GM19240 (cell line): Measurements from ENCODE around the gene ENTPD6.

Source experiments
- DNase-seq: peaks from one replicate; pipeline ENCODE4 v3.0.0; 2011; ENCODE audit warnings: low spot score; ENCODE audit not compliant: insufficient read length

ENTPD6 gene

DNA sequence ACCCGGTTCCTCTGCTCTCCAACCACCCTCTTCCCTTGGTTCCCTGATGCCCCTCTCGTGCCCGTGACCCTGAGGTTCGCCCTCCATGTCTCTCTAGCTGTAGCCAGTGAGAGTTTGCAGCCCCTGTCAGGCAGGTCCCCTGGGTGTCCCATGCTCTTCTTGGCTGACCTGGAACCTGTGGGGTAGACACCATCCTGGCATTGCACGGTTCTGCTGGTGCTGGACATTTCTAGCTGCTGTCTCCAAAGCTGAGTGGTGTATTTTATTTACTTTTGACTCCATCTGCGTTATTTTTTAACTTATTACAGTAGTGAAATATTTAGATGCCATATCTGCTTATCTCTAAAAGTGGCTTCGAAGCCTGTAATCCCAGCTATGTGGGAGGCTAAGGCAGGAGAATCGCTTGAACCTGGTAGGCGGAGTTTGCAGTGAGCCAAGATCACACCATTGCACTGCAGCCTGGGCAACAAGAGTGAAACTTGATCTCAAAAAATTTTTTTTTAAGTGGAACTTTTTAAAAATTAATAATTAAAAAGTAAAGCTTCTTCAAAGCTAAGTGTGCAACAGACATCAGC is 12.5 kb downstream of the ENTPD6 start:
- no peak for DNase-seq

DNA sequence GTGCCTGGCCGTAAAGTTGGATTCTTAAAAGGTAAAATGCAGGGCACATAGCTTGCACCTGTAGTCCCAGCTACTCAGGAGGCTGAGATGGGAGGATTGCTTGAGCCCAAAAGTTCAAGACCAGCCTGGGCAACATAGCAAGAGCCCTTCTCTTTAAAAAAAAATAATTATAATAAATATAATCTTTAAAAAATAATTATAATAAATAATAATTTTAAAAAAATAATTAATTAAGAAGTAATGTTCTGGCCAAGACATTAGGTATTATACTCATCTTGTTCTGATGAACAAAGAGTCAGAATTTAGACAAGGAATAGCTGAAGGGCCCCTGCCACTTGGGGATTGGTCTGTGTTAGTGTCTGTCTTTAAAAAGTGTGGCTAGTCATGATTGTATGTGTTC is 13.9 kb downstream of the ENTPD6 start:
- DNase-seq: no peak

DNA sequence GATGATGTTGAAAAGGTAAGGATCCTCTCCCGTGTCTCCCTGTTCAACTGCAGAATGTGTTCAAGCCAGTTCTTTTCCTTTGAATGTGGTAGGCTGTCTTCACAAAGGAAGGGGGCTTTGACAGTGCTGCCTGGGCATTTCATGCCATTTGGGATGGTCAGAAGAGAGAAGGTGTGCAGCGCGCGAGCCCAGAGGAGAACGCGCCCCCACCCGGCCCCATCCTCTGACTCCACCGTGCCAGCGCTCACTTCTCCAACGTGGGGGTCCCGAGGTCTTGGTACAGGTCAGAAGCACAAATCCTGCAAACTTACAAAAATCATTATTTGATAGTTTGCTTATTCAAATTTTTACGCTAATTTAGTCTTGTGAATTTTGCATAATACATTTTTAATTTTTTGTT is 14.4 kb downstream of the ENTPD6 start:
- DNase-seq: no peak

DNA sequence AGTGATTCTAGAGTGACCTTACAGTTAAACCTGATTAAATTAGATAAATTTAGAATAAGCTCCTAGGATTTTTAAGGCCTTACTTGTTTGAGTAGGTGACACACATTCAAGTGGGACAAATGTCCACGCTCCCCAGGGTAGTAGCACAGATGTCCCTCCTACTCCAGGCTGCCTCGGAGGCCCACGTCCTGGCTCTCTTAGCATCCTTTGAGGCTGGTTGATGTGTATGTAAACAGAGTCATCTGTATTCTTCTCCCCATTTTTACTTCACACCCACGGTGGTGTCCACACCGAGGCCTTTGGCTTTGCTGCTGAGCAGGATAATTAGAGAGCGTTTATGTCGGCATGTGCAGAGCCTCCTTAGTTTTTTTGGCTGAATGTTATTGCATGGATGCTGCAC is 15.8 kb downstream of the ENTPD6 start:
- no peak for DNase-seq

DNA sequence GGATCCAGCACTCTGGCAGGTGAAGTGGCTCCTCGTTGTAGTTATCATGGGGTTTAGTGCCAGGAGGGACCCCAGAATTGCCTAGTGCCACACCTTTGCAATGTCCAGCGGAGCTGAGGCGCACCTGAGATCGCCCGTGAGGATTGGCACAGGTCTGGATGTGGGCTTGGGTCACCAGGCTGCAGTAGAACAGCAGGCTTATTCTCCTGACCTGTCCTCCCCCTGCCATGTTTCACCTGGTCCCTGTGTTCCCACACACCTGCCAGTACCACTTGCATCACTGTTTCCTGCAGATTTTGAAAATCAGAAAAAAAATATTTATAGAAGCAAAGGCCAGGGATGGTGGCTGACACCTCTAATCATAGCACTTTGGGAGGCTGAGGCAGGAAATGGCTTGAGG is 16.7 kb downstream of the ENTPD6 start:
- DNase-seq: no peak

DNA sequence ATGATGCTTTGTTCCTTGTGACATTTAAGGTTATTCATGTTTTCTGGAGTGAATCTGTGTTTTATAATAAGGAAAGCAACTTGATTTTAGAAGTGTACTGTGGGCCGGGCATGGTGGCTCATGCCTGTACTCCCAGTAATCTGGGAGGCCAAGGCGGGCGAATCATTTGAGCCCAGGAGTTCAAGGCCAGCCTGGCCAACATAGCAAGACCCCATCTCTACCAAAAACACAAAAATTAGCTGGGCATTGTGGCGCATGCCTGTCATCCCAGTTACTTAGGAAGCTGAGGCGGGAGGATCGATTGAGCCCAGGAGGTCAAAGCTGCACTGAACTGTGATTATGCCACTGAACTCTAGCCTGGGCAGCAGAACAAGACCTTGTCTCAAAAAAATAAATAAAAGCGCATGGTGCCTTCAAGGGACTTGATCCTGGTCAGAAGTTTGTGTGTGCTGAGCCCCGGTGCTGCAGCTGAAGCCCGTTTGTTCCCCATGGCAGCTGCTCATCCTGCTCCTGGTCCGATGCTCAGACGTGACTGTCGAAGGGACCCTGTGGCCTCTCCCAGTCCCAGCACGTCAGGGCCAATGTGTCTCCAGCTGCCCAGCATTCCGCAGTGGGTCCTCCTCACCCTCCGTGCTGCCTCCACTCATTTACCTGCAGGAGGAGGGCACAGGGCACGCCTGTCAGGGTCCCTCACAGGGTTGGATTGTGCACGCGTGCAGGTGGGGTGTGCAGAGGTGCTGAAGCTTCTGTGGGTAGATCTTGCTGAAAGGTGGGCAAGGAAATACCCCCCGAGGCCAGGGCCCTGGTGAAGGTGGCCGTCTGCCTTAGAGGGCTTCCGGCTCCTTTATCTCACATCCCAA is 18.3 kb downstream of the ENTPD6 start:
- no peak for DNase-seq

DNA sequence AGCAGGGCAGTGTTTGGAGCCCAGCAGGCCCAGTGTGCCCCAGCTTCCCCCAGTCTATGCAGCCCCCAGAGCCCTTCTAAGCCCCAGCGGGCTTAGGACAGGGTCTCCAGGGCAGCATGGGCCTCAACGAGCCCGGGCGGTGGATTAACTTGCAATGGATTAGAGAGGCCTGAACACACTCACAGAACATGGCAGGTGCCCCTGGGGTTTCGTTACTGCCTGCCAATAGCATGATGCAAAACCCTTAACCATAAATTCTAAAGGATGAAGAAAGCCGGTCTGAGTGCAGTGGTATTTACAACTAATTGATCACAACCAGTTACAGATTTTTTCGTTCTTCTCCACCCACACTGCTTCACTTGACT is 18.9 kb downstream of the ENTPD6 start:
- no peak for DNase-seq

DNA sequence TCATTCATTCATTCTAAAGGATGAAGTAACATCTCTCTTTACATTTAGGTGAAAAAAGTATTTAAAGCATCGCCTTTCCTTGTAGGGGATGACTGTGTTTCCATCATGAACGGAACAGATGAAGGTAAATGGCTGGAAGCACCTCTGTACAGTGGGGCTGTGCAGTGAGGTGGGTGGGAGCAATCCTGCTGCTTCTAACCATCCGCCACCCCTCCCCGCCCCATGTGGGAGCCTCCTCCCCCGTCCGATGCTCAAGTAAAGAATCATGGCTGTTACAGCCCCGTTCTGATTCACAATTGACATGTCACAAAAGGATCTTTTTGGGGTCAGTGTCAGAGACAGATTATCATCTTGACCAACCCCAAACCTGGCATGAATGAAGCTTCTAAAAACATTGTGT is 19.3 kb downstream of the ENTPD6 start:
- no peak for DNase-seq

DNA sequence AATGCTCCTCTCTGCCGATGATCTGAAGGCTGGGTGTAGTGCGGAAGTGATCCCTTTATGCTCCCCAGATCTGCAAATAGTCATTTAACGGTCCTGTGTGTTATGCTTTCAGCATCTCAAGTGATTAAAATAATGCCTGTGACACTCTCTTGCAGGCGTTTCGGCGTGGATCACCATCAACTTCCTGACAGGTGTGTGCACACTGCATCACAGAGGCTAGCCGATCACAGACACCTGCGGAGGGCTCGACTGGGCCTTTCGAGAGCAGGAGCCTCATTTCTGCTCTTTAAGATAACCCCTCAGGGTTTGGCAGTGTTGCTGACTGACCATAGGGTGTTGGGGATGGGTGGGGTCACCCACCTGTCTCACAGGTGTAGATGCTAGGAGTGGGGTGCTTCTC is 20.0 kb downstream of the ENTPD6 start:
- no peak for DNase-seq

DNA sequence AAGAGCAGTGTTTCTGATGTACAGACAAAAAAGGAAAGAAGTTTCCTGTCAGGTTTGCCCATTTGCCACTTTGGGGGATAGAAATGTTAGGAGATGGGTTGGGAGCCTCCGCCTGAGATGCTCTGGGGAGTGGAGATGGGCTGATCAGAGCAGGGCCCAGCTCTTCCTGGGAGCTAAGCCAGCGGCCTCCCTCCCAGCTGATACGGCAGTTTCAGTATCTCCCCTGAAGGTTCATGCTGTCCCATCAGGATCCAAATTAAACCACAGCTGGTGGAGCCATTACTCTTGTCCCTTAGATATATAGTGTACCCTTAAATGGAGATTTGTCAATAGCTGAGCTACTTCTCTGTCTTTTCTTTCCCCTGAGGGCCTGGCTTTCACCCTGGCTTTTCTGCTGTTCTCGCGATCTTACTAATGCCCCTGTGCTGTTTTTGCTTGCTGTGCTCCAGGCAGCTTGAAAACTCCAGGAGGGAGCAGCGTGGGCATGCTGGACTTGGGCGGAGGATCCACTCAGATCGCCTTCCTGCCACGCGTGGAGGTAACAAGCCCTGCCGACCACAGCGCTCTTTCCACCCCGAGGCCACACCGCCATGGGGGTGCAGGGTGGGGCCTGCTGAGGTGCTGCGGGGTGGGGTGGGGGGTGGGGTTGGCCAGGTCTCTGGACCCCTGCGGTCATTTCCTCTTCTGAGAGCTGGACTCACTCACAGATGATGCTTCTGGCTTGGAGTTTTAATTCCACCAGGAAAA is 20.9 kb downstream of the ENTPD6 start:
- no peak for DNase-seq

DNA sequence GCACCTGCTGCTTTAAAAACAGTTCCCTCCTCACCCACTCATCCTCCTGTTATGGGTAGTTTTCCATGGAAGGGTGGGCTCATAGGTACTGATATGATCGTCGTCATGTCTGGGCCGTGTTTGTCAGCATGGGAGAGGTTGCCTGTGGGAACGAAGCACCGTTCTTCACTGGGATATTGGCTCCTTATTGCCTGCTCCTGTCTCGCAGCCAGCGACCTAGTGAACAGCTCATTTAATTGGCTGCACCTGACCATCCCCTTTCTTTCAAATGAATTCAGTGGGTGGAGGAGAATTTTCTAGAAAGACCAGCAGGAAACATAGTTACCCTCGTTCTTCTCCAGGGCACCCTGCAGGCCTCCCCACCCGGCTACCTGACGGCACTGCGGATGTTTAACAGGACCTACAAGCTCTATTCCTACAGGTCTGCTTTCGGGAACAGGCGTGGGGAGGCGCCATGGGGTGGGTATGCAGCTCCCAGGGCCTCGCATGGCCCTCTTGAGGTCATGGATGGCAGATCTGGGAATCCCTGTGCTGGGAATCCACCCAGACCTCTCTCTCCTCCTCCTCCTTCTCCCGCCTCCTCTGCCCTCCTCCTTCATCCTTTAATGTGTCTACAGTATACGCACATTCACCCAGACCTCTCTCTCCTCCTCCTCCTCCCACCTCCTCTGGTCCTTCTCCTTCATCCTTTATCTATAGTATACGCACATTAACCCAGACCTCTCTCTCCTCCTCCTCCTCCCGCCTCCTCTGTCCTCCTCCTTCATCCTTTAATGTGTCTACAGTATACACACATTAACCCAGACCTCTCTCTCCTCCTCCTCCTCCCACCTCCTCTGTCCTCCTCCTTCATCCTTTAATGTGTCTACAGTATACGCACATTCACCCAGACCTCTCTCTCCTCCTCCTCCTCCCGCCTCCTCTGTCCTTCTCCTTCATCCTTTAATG is 21.9 kb downstream of the ENTPD6 start:
- no peak for DNase-seq

DNA sequence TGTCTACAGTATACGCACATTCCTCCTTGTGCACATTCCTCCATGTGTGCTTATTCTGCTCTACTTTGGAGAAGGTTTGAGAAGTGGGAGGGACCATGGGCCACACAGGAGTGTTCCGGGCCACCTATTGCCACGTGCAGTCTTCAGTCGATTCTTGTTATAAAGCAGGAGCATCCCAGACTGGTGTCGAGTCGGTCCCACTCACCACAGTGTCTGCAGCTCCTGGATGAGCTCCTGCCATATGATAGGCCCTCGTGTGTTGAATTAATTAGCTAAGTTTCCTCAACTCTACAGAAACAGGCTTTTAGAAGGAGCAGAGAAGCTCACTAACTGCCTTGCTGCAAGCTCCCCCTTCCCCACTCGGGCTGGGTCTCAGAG is 22.6 kb downstream of the ENTPD6 start:
- DNase-seq: no peak

DNA sequence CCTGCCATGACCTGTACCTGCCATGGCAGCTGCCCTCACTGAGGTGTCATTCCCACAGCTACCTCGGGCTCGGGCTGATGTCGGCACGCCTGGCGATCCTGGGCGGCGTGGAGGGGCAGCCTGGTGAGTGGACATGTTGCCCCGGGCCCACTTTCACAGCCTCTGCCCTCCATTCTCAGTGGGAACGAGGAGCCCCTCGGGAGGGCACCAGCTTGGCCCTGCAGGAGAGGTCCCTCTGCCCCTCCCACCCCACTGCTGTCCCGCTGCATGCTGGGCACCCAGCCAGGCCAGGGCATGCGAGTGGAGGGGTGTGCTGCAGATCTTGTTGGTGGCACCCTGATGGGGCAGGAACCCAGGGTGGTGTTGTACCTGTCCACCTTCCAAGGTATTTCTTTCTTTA is 23.0 kb downstream of the ENTPD6 start:
- DNase-seq: no peak

DNA sequence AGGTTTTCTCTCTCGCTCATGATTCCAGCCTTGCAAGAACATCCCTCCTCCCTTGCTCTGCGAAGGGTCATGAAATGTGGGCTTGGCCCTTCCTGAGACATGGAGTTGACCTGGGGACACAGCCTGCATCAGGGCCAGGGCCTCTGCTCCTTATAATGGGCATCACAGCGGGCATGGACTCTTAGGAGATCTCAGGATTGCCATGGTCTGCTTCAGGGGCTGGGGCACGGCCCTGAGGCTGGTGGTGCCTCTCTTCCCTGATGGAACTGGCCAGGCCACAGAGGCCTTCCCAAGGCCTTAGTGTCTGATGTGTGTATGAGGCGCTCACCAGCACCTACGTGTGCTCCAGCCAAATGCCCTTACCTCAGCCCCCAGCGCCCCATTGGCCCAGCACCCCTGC is 23.9 kb downstream of the ENTPD6 start:
- no peak for DNase-seq

DNA sequence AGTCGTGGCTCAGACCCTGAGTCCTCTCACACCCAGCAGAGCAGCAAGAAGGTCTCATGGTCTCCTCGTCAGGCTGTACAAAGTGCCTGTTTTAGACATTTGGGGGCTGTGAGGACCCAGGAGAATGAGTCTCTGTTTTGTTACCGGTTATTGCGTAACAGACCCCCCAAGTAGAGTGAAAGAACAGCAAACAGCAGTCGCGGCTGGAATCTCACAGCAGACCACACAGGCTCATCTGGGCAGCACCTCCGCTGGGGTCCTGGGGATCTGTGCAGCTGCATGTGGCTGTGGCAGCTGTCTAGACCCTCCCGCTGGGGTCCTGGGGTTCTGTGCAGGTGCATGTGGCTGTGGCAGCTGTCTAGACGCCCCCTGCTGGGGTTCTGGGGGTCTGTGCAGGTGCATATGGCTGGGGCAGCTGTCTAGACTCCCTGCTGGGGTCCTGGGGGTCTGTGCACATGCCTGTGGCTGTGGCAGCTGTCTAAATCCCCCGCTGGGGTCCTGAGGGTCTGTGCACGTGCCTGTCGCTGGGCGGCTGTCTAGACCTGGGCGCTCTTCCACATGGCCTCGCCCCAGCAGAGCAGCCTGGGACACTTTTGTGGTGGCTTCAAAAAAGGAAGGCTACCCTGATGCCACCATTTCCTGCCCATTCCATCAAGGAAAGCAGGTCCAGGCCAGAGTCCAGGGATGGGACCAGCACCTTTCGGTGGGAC is 24.7 kb downstream of the ENTPD6 start:
- DNase-seq: no peak

DNA sequence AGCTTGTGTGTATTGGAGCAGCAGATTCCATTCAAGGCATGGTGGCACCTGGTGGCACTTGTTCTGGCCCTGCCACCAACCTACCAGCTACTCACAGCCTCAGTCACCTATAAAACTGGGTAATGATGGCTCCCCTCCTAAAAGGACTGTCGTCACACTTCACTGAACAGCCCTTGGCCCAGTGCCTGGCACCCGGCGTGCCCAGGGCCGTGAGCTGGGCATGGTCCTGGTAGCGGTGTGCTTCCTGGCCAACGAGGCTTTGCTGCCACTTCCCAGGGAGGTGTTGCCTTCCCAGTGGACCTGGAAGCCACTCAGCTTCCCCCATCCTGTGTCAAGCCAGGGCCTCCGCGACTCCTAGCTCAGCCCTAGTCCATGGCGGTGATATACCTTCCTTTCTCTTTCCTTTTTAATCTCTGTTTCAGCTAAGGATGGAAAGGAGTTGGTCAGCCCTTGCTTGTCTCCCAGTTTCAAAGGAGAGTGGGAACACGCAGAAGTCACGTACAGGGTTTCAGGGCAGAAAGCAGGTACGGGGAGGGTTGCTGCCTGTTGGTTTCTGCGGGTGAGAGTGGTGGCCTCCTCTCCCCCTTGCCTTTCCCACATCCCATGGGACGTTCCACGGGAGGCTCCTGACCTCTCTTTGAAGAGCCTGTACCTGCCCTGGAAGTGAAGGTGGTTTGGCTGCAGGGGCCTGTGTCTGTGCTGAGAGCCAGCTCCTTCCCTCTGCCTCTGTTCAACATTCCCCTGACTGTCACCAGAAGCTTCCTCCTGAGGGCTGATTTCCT is 25.5 kb downstream of the ENTPD6 start:
- DNase-seq: no peak

DNA sequence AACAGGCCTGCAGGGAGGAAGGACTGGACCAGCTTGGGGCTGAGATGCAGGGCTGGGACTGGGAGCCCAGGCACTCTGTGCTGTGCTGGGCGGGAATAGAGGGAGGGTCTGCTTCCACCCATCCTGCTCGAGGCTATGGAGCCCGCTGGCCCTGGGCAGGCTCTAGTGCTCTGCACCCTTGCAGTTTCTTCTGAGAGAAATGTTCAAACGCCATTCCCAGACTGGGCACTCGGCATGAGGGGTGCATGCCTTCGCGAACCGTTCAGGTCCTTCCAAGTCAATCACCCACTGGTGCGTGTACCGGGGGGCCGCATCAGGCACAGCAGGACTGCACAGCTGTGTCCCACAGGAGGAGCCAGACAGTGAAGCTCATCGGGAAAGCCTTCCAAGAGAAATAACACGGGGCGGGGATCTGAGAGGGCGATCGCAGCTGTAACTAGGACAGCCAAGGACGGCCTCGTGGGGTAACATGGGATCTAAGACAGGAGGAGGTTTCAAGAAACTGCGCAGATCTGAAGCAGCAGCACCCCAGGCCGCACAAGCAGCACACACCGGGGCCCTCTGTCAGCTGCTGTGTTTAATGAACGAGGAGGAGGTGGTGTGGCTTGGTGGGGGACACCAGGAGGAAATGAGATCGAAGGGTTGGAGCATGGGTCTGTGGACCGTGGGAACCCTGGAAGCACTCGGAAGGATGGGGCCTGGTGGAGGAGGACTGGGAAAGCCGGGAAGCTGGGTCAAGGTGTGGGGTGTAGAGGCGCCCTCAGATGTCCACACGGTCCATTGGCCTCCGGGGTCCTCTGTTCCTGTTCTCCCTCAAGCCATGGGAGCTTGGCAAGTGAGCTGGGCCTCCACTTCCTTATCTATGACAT is 26.3 kb downstream of the ENTPD6 start:
- no peak for DNase-seq

DNA sequence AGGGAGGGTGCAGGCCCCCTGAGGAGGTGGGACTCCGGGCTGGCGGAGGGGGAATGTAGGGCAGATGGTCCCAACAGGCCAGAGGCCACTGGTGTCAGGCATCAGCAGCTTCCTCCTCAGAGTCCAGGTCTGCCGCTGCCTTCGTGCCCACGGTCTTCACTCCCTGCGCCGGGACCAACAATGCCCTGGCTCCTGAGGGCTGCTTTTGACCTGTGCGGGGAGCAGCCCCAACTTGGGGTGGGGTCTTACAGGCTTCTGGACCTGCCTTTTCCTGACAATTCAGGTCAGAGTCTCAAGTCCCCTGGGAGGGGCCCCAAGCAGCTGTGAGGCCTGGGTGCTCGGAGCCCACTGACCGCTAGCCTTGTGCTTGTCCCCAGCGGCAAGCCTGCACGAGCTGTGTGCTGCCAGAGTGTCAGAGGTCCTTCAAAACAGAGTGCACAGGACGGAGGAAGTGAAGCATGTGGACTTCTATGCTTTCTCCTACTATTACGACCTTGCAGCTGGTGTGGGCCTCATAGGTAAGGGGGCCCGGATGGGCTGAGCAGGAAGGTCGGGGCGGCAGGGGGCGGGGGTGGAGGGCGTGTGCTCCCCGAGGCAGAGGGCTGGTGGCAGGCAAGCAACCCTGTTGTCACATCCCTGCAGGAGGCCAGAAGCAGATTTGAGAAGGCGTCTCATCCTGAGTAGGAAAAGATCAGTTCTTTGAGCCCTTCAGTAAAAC is 27.1 kb downstream of the ENTPD6 start:
- DNase-seq: no peak
